GM19035 (cell line): ENCODE measurements around the gene ZACN.
"Not testable (repeated sequence)": the region's sequence is repeated elsewhere in the genome, so short reads cannot be mapped to it uniquely, and the experiment has no call there.

Source experiments
- ATAC-seq: cut with Tn5 transposase; IDR thresholded peaks from one replicate; pipeline ENCODE4 v1.9.1; 2021; ENCODE audit not compliant: unreplicated experiment

ZACN gene

DNA sequence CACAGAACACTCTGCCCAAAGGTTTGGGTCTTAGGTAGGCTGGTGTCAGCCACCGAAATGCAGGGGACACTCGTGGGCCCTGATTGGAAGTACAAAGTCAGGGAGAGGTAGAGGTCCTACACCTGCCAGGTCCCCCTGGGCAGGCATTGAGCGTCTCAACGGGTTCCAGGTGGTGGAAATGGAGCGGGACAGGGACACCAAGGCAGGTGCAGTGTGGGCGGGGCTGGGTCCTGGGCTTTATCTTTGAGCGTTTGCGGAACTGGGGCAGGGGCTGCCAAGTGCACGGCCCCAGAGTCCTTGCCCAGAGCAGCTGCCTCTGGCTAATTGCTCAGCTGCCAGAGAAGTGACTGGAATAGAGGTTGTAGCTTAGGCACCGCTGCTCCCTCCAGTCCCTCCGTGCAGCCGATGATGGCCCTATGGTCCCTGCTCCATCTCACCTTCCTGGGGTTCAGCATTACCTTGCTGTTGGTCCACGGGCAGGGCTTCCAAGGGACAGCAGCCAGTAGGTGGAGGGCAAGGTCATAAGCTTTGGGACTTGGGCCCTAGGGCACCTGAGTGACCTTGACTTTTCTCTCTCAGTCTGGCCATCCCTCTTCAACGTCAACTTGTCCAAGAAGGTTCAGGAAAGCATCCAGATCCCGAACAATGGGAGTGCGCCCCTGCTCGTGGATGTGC is at the start of gene ZACN:
TSS of gene ZACN (plus strand) at position 323 of the 675 bp plus-strand sequence. CDS start at position 406, 83 bp downstream.
- ATAC-seq: no peak

DNA sequence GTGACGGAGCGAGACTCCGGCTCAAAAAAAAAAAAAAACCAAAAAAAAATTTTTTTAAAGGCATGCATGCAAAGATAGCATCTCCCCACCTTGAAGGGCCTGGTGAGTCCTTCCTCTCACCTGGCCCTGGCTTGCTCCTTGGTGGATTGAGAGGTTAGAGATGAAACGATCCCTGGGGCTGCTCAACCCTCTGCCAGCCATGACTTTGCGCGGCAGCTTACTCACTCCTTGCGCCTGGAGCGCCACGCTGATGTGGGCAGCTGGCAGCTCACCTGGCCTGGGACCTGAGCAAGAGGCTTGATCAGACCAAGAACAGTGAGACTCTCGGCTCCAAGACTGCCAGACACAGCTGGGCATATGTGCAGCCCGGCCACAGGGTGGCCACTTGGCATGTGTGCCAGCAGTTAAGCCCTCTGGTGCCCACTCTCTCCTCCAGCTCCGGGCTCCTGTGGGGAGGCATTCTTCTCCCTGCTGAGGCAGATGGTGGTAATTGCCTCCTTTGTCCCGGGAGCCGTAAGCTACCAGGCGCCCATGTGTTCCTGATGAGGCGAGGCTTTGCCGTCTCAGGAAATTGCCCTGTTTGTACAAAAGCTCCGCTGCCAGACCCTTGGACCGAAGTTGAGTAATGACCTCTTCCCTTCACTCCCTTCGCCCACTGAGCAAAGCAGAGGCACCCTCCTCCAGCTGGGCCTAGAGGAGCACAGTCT is 46.8 kb upstream of the ZACN start:
- ATAC-seq: no peak

DNA sequence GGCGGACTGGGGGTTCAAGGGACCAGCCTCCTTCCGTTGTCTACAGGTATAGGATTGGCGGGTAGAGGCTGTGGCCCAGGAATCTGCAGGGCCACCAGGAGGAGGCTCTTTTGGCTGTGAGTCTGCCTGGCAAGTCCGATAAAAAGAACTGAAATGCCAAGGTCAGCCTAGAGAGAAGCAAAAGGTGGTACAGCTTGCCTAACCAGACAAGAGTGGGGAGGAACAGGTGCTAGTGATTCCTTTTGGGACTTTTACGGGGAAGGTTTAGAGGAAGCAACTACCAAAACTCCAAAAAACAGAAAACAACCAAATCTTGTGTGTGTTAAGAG is 46.2 kb upstream of the ZACN start:
- ATAC-seq: no peak

DNA sequence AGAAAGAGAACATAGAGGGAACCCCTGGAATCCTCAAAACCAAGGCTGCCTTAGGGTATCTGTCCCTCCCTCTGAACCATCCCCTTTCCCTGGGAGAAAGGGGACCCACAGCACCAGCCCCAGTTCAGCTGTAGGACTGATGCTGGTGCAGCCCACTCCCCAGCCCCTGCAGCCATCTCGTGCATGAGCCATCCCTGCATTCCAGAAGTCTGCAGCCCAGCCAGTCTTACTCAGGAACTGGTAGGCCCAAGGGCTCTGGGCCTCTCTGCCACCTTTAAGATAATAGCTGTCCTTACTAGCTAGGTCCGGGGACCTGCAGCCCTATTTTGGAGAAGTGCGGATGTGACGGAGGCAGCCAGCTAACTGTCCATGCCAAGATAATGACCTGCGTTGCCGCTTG is 45.8 kb upstream of the ZACN start:
- no peak for ATAC-seq

DNA sequence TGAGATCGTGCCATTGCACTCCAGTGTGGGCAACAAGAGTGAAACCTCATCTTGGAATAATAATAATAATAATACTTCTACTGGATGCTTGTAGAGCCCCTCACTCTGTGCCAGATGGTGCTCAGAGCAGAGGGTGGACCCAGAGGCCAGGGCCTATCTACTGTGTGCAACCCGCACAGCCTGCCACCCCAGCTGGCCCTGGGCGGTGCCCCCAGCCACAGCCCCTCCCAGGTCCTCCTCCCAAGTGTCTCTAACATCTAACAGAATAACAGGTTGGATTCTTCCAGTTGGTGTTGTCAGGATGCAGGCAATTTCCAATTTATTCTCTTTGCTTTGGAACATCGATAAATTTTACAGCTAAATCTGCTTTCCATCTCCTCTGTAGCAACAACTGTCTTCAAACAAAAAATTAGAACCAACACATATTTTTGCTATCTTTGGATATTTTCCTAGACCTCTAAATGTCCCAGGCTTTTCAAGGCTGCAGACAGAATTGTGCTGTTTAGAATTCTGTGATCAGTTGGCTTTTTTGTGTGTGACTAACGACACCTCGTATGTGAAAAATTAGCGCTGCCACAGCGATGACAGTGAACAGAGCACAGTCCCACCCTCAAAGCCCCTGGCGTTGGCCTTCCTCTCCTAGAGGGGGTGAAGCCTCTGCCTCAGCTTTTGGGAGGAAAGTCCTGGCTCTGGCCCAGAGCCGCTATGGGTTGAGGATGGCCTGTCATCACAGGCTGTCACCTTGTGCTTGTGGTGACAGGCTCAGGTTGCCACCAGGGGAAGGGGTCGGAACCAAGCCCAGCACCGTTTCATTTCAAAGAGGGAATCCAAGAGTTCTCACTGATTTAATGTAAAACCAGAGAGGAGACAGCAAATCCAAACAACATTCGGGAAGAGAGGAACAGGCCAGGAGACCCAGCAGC is 44.3 kb upstream of the ZACN start:
- no peak for ATAC-seq

DNA sequence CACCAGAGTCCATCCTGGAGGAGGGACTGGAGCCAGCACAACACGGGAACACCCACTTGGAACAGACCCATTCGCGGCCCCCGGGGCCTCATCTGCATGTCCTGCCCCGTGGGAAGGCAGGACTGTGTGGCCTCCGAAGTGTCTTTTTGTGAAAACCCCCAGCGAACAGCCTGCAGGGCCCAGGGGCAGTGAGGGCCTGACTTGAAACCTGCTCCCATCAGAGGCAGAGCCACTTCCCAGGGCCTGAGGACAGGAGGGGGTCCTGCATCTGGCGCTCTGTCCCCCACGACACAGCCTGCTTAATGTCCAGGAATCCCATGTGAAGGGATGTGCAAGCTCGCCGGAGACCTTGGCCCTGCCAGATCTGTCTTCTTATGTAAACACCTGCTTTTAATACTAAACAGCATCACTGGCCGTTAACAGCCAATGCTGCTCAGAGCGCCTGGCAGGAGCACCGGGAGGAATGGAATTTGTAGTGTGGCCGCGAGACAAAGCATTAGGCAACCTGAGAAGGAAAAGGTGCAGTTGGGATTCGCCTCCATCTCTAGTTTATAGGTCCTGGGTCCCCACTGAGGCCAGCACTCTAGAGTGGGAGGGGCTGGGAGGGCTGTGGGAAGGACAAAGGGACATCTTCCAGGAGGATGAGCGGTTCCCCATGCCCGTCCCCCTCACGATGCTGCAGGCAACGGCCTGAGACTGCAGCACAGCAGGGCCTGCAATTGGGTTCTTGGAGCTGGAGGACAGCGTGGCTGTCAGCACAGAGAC is 42.3 kb upstream of the ZACN start:
- no peak for ATAC-seq

DNA sequence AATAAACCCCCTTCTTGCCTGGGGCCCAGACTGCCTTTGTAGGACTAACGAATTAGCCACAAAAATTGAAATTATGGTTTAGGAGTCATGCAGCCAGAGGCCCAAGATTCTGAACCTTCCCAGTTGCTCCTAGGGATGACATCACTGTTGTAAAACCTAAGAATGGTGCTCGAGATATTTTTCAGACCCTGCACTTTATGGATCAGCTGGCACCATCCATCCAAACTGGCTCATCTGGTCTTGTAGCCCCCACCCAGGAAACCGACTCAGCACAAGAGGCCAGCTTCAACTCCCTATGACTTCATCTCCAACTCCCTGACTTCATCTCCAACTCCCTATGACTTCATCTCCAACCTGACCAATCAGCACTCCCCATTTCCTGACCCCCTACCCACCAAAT is 40.9 kb upstream of the ZACN start:
- no peak for ATAC-seq

DNA sequence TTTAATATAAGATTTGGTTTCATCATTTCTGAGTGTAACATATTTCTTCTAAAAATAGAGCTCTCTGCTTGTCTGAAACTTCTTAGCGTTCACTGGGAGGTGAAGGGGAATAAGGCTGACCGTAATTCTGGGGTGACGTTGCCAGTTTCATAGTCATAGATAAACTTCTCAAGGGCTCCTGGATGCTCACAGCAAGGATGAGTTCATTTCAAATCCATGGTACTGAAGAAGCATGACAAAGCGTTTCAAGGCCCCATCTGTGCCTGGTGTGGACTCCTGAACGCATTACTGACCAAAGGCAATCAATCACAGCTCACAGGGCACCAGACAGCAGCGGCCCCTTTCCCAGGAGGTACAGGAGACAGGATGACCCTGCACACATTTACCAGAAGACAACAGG is 39.9 kb upstream of the ZACN start:
- no peak for ATAC-seq

DNA sequence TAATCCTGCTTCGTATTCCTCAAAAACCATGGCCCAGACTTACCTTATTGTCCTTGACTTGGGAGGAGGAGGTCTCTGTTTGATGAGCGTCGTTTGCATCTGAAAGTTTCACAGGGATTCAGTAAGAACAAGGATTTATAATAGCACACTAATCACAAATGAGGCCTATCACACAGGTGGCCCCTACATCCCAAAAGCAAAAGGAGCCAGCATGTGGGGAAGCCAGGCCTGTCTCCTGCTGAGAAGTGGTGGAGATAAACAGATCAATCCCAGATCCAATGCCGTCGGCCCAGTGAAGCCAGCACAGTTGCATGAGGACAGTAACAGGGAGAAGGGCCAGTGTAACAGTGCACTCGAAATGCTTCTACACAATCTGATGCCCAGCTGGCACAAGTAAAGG is 38.6 kb upstream of the ZACN start:
- ATAC-seq: no peak

DNA sequence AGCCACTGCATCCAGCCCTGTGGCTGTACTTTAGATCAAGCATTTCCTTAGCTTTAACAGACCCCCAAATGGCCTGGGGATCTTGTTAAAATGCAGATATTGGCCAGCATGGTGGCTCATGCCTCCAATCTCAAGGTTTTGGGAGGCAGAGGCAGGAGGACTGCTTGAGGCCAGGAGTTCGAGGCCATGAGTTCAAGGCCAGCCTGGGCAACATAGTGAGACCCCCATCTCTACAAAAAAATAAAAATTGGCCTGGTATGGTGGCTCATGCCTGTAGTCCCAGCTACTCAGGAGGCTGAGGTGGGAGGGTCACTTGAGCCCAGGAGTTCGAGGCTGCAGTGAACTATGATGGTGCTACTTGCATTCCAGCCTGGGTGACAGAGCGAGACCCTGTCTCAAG is 36.1 kb upstream of the ZACN start:
- ATAC-seq: not testable (repeated sequence)

DNA sequence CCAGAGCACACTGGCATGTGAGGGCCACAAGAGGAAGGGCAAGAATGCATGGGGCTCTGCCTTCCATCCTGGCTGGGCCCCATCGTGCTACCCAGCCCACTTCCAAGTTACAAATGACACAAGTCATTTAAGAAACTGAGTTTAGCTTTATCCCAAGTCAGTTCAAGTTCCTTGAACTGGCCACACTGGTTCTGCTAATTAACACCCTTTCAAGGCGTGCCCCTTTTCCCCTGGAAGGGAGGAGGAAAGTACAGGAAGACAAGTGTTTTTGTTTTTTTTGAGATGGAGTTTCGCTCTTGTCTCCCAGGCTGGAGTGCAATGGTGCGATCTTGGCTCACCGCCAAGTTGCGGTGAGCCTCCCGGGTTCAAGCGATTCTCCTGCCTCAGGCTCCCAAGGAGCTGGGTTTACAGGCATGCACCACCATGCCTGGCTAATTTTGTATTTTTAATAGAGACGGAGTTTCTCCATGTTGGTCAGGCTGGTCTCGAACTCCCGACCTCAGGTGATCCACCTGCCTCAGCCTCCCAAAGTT is 34.4 kb upstream of the ZACN start:
- ATAC-seq: not testable (repeated sequence)

DNA sequence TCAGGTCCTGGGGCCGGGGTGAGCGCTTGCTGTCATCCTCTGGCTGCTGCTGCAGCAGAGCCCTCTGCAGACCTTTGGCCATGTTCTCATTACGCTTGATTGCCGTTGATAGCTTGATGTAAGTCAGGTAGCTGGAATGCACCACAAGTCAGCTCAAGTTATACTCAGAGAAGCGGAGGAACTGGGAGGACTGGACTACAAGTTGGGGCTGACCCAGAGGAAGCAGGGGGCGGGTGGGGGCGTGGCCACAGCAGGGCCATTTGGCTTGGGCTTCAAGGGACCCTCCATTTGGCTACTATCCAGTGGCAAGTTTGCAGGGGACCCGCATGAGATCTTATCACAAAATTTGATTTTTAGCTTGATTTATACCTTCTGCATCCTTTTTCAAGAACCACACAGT is 32.9 kb upstream of the ZACN start:
- ATAC-seq: no peak

DNA sequence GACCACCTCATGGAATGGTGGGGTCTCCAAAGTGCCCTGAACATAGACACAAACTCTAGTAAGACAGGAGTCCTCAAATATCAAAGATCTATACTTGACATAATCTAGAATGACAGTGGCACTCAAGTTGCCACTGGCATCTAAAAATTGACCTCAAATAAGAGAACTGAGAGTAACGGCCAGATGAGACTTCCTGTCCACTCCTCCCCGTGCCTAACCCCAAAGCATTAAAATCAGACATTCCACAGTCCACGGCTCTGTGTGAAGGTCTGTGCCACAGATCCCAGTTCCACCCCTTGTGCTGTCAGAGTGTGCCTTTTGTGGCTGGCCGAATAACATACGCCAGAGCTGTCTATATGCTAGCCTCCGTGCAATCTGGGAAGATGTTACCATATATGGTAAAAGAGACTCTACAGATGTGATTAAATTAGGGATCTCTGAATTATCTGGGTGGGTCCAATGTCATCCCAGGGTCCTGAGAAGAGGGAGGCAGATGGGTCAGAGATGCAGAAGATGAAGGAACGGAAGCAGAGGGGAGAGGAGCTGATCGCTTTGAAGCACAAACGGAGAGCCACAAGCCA is 30.9 kb upstream of the ZACN start:
- no peak for ATAC-seq

DNA sequence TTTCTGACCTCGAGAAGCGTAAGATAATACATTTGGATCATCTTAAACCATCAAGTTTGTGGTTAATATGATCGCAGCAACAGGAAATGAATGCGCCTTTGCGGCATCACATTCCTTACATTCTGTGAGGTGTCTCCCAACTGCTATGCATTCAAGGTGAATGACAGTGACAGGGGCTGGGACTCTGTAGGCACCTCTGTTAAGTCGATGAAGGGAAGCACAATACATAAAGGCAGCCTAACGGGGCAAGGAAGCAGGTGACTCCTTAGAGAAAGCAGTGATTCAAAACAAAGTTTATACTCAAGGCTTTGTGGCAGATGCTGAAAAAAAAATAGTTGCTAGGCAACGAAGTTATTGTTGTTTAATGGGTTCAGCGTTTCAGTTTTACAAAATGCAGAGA is 30.3 kb upstream of the ZACN start:
- ATAC-seq: no peak

DNA sequence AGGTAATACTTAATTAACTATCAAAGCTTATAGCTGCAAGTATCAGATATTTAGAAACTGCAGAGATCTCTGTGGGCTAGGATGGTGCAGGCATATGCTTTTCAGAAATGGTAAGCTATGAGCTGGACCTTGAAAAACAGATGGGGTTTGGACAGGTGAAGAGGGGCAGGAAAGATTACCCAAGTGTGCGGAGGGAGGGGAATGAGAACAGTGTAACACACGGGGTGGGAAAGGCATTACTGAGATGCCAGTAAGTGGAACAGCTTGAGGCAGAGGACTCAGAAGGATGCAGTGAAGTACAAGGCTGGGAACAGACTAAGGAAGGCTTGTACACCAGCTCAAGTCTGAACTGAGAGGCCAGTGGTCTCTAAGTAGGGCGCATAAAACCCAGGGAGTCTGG is 29.7 kb upstream of the ZACN start:
- ATAC-seq: no peak

DNA sequence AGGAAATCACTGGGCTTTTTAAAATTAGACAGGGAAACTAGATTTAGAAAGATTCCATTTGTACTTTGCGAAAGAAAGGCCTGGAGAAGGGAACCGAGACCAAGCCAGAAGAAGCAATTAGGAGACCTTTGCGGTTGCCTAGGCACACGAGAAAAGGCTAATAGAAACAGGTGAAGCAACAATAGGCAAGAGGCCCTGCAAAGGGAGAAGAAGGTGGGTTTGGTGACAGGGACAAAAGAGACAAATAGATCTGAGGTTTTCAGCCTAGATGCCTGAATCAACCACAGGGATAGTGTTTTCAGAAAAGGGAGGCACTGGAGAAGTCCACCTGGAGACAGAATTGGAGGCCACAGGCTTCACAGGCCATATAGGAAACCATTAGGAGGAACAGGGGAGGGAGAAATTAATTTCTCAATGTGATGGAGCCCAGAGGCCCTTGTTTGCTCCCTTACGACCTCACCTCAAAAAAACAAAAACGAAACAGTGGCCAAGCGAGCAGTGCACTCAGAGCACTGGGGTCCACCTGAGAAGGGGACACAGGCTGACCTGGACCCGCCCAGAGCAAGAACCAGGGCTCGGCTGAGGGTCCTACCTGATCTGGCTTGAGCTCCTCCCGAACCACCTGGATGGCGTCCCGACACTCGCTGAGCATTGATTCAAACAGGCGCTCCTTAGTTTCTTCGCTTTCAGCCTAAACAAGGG is 29.0 kb upstream of the ZACN start:
- no peak for ATAC-seq

DNA sequence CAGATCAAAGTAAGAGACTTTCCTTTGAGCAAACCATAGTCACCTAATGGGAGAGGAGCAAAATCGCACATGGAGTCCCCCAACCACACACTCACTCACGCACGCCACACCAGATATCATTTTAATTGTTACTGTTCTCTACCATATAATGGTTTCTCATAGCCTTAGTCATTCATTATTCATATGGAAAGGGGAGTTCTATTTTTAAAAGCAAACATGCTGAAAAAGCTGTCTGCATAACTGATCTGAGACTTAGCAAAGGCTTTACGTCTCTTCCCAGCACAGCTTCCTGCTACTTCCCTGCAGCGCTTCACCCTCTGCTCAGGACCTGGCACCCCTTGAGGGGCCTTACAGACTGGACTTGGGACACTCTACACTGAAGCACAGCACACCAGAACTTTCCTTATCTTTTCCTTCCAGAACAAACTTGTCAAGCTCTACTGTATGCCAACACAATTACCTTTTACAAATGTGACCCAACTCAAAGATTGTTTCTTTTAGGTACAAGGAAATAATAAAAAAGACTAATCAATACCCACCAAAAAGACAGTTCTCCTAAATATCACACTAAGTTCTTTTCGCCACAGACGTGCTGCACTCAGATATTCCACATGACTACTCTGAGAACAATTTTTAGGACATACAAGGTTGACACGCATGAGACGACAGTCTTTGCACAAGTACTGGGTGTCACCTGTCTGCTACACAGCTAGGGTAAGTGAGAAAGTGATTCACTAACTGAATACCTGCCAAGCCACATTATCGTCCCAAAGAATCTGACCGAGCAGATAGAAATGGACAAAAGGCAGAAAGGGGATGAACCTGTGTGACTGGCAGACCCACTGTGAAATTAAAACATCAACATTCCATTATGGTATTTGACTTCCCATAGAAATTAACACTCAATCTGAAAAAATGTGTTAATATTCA is 28.2 kb upstream of the ZACN start:
- ATAC-seq: no peak

DNA sequence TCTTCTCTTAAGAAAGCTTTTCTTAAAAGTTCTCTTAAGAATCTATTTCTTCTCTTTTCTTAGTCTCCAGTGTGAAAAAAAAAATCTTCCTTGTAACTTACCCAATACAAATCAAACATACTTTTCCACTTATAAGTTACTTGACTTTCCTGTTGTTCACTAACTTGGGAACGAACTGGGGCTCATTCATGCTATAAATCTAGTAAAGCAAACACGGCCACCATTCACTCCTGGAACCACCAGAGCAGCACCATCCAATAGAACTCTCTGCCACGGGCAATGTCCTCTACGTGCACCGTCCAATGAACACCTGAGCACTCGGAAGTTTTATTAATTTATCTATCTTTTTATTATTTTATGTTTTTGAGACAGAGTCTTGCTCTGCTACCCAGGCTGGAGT is 27.4 kb upstream of the ZACN start:
- no peak for ATAC-seq
